GM23248 (cell line): ENCODE results near the gene RNF214. TPM values are rescaled to one million over a fixed set of nuclear protein-coding genes. Genes with fewer than 3 reads are reported as not detected.
A peak's percentile ranks its signal among the peaks of the same experiment; 100 is the strongest.

Experiments used
- DNase-seq: peaks from one replicate; pipeline ENCODE4 v3.0.0-alpha.2; 2015
- H2AFZ ChIP-seq: fragments of 200-600 bp; sonication (generic); 2 replicates; pipeline ENCODE4 v1.6.1; 2016; ENCODE audit warnings: antibody characterized with exemption
- H3F3A ChIP-seq: fragments of 200-600 bp; sonication (generic); 2 replicates; pipeline ENCODE4 v1.6.1; 2016; ENCODE audit warnings: mild to moderate bottlenecking, antibody characterized with exemption, mixed run types; ENCODE audit not compliant: insufficient read depth
- H3K27ac ChIP-seq: fragments of 200-600 bp; sonication (generic); 2 replicates; pipeline ENCODE4 v1.5.1; 2016; ENCODE audit warnings: mild to moderate bottlenecking
- H3K27me3 ChIP-seq: fragments of 200-600 bp; sonication (generic); replicated peaks from 2 replicates; pipeline ENCODE4 v1.6.1; 2016; ENCODE audit warnings: mild to moderate bottlenecking; ENCODE audit not compliant: insufficient read depth
- H3K36me3 ChIP-seq: fragments of 200-600 bp; sonication (generic); 2 replicates; pipeline ENCODE4 v1.6.1; 2016; ENCODE audit warnings: low read depth, mild to moderate bottlenecking
- H3K4me1 ChIP-seq: fragments of 200-600 bp; sonication (generic); 2 replicates; pipeline ENCODE4 v1.6.1; 2016; ENCODE audit warnings: mild to moderate bottlenecking; ENCODE audit not compliant: insufficient read depth
- H3K4me2 ChIP-seq: fragments of 200-600 bp; sonication (generic); one replicate; pipeline ENCODE4 v1.6.1; 2016; ENCODE audit warnings: mild to moderate bottlenecking; ENCODE audit not compliant: unreplicated experiment
- H3K4me3 ChIP-seq: fragments of 200-600 bp; sonication (generic); 2 replicates; pipeline ENCODE4 v1.5.1; 2016; ENCODE audit warnings: mild to moderate bottlenecking
- H3K79me2 ChIP-seq: fragments of 200-600 bp; sonication (generic); 2 replicates; pipeline ENCODE4 v1.6.1; 2016; ENCODE audit warnings: mild to moderate bottlenecking; ENCODE audit not compliant: insufficient read depth
- H3K9ac ChIP-seq: fragments of 200-600 bp; sonication (generic); 2 replicates; pipeline ENCODE4 v1.6.1; 2016; ENCODE audit warnings: mild to moderate bottlenecking
- H3K9me2 ChIP-seq: fragments of 200-600 bp; sonication (generic); 2 replicates; pipeline ENCODE4 v1.6.1; 2016; ENCODE audit warnings: mixed run types, mild to moderate bottlenecking, moderate library complexity; ENCODE audit not compliant: insufficient read depth
- H3K9me3 ChIP-seq: fragments of 200-600 bp; sonication (generic); one replicate; pipeline ENCODE4 v1.6.1; 2017; ENCODE audit warnings: low read depth
- H4K20me1 ChIP-seq: fragments of 200-600 bp; sonication (generic); 2 replicates; pipeline ENCODE4 v1.6.0; 2016; ENCODE audit not compliant: insufficient read depth
- EZH2 ChIP-seq: fragments of 200-600 bp; sonication (generic); IDR thresholded peaks from 2 replicates; pipeline ENCODE4 v1.6.1; 2018; ENCODE audit warnings: antibody characterized with exemption, mild to moderate bottlenecking; ENCODE audit not compliant: insufficient read depth, poor library complexity, severe bottlenecking
- EZH2phosphoT487 ChIP-seq: fragments of 200-600 bp; sonication (generic); IDR thresholded peaks from 2 replicates; pipeline ENCODE4 v1.6.1; 2018; ENCODE audit warnings: antibody characterized with exemption, moderate library complexity, mild to moderate bottlenecking, low read depth; ENCODE audit not compliant: insufficient read depth
- WGBS, 2 experiments: methylation state at CpG; one replicate each; pipeline ENCODE4 v1.1.6; 2015 to 2017; ENCODE audit warnings: low lambda C conversion rate in 2 of 2, low coverage in 1 of 2; ENCODE audit errors: missing lambda C conversion rate in 2 of 2; 5-methylcytosine and 5-hydroxymethylcytosine counted together
- in situ Hi-C: fragments of 300-500 bp; cut with MboI; formaldehyde crosslinking; loops from 2 replicates; pipeline ENCODE4 v1.15.0; 2020
- polyA plus RNA-seq: library from polyadenylated mRNA; unstranded; fragments of >200 nt; fragmentation: Nextera tagmentation; extraction: Ambion mirVana; gene quantifications from 2 replicates; pipeline ENCODE4 v1.2.1, GENCODE V29; 2016
- total RNA-seq: library from RNA; depleted of rRNA; stranded (reverse); fragments of >200 nt; shearing (Covaris generic); gene quantifications from 2 replicates; pipeline ENCODE4 v1.2.3, GENCODE V29; 2014

The RNF214 gene
- total and polyA plus RNA-seq, 2 experiments from 2014 or later = 5.8 to 11.3 TPM

DNA sequence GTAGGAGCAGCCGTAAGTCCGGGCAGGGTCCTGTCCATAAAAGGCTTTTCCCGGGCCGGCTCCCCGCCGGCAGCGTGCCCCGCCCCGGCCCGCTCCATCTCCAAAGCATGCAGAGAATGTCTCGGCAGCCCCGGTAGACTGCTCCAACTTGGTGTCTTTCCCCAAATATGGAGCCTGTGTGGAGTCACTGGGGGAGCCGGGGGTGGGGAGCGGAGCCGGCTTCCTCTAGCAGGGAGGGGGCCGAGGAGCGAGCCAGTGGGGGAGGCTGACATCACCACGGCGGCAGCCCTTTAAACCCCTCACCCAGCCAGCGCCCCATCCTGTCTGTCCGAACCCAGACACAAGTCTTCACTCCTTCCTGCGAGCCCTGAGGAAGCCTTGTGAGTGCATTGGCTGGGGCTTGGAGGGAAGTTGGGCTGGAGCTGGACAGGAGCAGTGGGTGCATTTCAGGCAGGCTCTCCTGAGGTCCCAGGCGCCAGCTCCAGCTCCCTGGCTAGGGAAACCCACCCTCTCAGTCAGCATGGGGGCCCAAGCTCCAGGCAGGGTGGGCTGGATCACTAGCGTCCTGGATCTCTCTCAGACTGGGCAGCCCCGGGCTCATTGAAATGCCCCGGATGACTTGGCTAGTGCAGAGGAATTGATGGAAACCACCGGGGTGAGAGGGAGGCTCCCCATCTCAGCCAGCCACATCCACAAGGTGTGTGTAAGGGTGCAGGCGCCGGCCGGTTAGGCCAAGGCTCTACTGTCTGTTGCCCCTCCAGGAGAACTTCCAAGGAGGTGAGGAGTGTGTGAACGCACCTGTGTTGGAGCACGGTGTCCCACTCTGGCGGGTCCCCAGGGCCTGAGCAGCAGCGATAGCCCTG lies 33.2 kb upstream of the RNF214 start, which contains the start of gene TAGLN:
Gene TAGLN (plus strand): TSS at position 318 of the 863 bp plus-strand sequence. CDS start 3,644 bp downstream, outside the sequence.
- Histone ChIP-seq H3K4me3 (peak within 1 kb of the TSS; percentile 87), H2AFZ (peak within 1 kb of the TSS; percentile 55), H3K27me3 (no peaks in the 10 kb centered on the region), H3K27ac (peak within 1 kb of the TSS; percentile 53), H3K4me2 (peak within 1 kb of the TSS; percentile 78), H3K9ac (peak within 1 kb of the TSS; percentile 79), H3K9me2 (no peaks in the 10 kb centered on the region), H3K36me3 (peaks cover under 1% of the 10 kb centered on the region), H4K20me1 (0 out of 2 replicates have a peak, but pooled peaks cover 2% of the 10 kb centered on the region), H3K9me3 (no peaks in the 10 kb centered on the region), H3K4me1 (peaks cover 34% of the 10 kb centered on the region), H3K79me2 (peaks cover 71% of the 10 kb centered on the region), H3F3A (peaks cover 39% of the 10 kb centered on the region)
- in situ Hi-C loops = no loop called here
- peak; percentile 93 for DNase-seq
- TF ChIP-seq EZH2 (no peak), EZH2phosphoT487 (no peak)
- WGBS, 2 experiments = 23 to 24% methylated on average over 29 to 33 of the region's 34 CpGs

DNA sequence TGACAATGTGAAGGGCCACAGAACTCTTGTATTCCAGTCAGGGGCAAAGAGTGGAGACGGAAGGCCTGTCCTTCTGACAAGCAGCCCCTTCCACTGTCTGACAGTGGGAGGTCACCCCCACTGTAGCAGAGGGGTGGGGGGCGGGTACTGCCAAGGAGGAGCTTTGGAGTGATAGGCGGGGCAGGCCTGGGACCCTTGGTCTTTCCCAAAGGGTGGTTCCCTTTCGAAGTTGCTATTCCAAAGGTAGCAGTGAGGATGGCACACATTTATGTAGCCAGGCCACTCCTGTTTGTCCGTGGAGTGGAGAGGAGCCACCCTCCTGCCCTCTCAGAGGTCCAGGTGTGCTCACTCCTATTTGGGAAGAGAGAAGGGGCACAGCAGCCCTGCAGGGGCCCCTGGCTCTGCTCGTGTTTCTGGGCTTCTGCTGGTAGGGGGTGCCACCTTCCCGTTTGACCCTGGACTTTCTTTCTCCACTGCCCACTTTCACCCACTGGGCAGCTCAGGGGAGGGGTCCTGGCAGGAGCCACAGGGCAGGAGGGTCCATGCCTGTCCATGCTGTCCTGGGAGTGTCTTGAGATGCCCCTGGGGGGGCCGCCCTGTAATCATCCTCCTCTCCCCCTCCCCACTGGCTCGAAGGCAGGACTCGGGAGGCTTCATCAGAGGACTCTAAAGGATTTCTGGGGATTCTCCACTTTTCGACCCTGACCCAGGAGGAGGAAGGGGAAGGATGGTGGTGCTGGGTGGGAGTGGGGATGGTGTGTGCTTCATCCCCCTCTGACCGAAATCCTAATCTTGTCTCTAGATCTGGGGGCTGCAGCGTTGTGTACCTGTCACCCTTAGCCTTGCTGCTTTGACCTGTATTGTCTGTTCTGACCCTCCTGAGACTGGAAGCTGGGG lies 32.3 kb upstream of the RNF214 start:
- H3K9ac ChIP-seq = peak overlapping the region; percentile 79
- H3F3A ChIP-seq = peaks cover 47% of the 10 kb centered on the region
- no peak for DNase-seq
- no peaks in the 10 kb centered on the region for H3K27me3 ChIP-seq
- H3K4me3 ChIP-seq = peak overlapping the region; percentile 87
- H3K27ac ChIP-seq = peak overlapping the region; percentile 53
- in situ Hi-C loops = no loop called here
- no peak overlapping the region for H2AFZ ChIP-seq
- peaks cover 8% of the 10 kb centered on the region for H3K36me3 ChIP-seq
- 56 to 57% methylated on average over 12 to 13 of the region's 13 CpGs for WGBS, 2 experiments
- peak overlapping the region; percentile 78 for H3K4me2 ChIP-seq
- H3K9me2 ChIP-seq = no peaks in the 10 kb centered on the region
- 0 out of 2 replicates have a peak, but pooled peaks cover 2% of the 10 kb centered on the region for H4K20me1 ChIP-seq
- TF ChIP-seq EZH2 (no peak), EZH2phosphoT487 (no peak)
- H3K4me1 ChIP-seq = peaks cover 34% of the 10 kb centered on the region
- H3K9me3 ChIP-seq = no peaks in the 10 kb centered on the region
- H3K79me2 ChIP-seq = peaks cover 78% of the 10 kb centered on the region

DNA sequence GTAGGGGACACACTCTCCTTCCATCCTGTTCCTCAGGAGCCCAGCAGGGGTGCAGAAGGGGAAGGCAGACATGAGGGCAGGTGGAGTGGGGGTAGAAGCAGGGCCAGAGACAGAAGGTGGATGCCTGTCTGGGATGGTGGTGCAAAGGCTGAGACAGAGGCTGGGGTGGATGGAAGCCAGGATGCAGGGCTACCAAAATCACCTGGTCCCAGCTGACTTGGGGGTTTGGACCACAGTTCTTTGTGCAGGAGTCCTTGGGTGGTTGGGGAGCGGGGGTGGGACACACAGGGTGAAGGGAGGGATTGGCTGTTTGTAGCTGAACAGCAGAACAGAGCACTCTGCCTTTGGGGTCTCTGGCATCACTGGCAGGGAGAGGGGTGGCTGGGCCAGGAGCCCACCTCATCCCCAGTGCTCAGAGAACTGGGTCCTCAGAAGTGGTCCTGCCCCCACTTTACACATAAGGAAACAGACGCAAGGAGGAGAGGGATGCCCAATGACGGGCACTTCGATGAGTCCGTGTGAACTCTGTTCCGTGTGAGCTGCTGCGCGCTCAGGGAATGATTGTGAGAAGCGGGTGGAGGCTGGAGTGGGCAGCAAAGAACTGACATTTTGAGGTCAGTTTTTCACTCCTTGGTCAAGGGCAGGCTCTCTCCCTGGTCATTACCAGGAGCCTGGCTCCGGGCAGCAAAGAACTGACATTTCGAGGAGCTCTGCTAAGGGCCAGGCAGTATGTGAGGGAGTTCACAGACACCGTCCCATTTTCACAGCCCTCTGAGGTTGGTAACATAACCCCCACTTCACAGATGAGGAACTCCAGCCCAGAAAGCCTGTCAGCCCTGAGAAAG lies 31.4 kb upstream of the RNF214 start:
- Histone ChIP-seq H4K20me1 (0 out of 2 replicates have a peak, but pooled peaks cover 2% of the 10 kb centered on the region), H3K9me2 (no peaks in the 10 kb centered on the region), H3K27ac (peak overlapping the region; percentile 27), H3K9me3 (no peaks in the 10 kb centered on the region), H3K4me1 (peaks cover 34% of the 10 kb centered on the region), H3K27me3 (no peaks in the 10 kb centered on the region), H3K79me2 (peaks cover 78% of the 10 kb centered on the region), H3K9ac (peak overlapping the region; percentile 79), H3F3A (peaks cover 52% of the 10 kb centered on the region), H3K4me2 (peak overlapping the region; percentile 78), H2AFZ (no peak overlapping the region), H3K36me3 (peaks cover 12% of the 10 kb centered on the region), H3K4me3 (peak overlapping the region; percentile 87)
- peak; percentile 30 for DNase-seq
- in situ Hi-C loops = no loop called here
- no peak for TF ChIP-seq EZH2
- TF ChIP-seq EZH2phosphoT487 = no peak
- 82 to 85% methylated on average over 12 of the region's 12 CpGs for WGBS, 2 experiments
